MCF 10A (cell line): ENCODE data around the gene BMPR1A. TPM values are rescaled to one million over a fixed set of nuclear protein-coding genes. Genes with fewer than 3 reads are reported as not detected.
A peak's percentile ranks its signal among the peaks of the same experiment; 100 is the strongest.
"Not testable (repeated sequence)": the region's sequence is repeated elsewhere in the genome, so short reads cannot be mapped to it uniquely, and the experiment has no call there.

ENCODE experiments used
- BruUV-seq: library from RNA; stranded (reverse); fragments of 400-500 nt; replicated peaks from 2 replicates; lab custom pipeline; 2021; lab: Mats Ljungman, UMichigan
- CTCF ChIA-PET: fragments of 300-600 bp; sonication (Branson Sonifier 250); formaldehyde crosslinking; extraction: SDS; loops from one replicate; lab custom pipeline; 2021; ENCODE audit warnings: antibody characterized with exemption, inconsistent platforms; lab: Yijun Ruan, JAX
- POLR2A ChIA-PET: fragments of 300-600, 350-650 bp; sonication (Branson Sonifier 250); formaldehyde crosslinking; extraction: SDS; loops from one replicate; lab custom pipeline; 2020; ENCODE audit warnings: antibody characterized with exemption, inconsistent platforms; lab: Yijun Ruan, JAX
- DNase-seq: peaks from one replicate; pipeline ENCODE4 v3.0.0-alpha.2; 2018; ENCODE audit not compliant: unreplicated experiment
- H3K27ac Mint-ChIP-seq: one replicate; pipeline ENCODE4 v1.8.0; 2022; ENCODE audit warnings: mild to moderate bottlenecking, low read depth, mixed read lengths; ENCODE audit not compliant: unreplicated experiment
- H3K27me3 Mint-ChIP-seq: one replicate; pipeline ENCODE4 v1.8.0; 2022; ENCODE audit warnings: mixed read lengths; ENCODE audit not compliant: insufficient read depth, unreplicated experiment
- H3K36me3 Mint-ChIP-seq: one replicate; pipeline ENCODE4 v1.8.0; 2022; ENCODE audit warnings: mild to moderate bottlenecking, moderate library complexity, mixed read lengths; ENCODE audit not compliant: insufficient read depth, unreplicated experiment
- H3K4me1 Mint-ChIP-seq: one replicate; pipeline ENCODE4 v1.8.0; 2022; ENCODE audit warnings: mixed read lengths; ENCODE audit not compliant: insufficient read depth, unreplicated experiment
- H3K4me3 Mint-ChIP-seq: one replicate; pipeline ENCODE4 v1.8.0; 2022; ENCODE audit warnings: mild to moderate bottlenecking, moderate library complexity, mixed read lengths; ENCODE audit not compliant: unreplicated experiment
- H3K9me3 Mint-ChIP-seq: one replicate; pipeline ENCODE4 v1.8.0; 2022; ENCODE audit warnings: mixed read lengths; ENCODE audit not compliant: unreplicated experiment
- CTCF ChIP-seq: fragments of 200-600 bp; IDR thresholded peaks from one replicate; pipeline ENCODE4 v1.8.0; 2022; ENCODE audit warnings: antibody characterized with exemption, mild to moderate bottlenecking; ENCODE audit not compliant: unreplicated experiment
- intact Hi-C: fragments of 100-400 bp; cut with micrococcal nuclease; formaldehyde crosslinking; loops from 2 replicates; pipeline ENCODE4 v1.14.1; 2022
- total RNA-seq: library from RNA; stranded (reverse); gene quantifications from 2 replicates; pipeline ENCODE4 v1.2.3, GENCODE V29; 2022

BMPR1A gene
- total RNA-seq, 1 experiment from 2014 or later, result 27.3 TPM

DNA sequence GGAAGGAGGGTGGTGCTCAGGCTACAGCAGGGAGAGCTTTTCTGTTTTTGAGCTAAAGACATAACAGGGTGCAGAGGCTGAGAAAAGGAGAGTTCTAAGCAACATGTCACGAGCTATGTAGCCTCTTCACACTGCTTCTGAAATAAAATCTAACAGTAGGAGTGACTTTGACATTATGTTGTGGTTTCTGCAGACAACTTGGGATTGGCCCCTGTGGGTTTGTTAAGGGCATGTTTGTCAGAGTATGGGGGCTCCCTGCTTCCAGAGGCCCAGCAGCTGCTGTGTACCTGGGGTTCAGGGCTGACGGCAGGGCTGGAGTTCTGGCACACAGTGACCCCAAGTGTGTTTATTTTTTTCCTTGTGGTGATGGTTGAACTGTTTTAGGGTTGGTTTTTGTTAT, 176.3 kb downstream of the BMPR1A start:
- ChIA-PET POLR2A (no interaction called here), CTCF (interaction anchor here (0.6 to 1.3 kb wide), 4 partner anchors 11 to 242 kb away, joined by 3 to 4 read pairs (median 3); no protein-coding TSS in a partner anchor)
- H3K36me3 Mint-ChIP-seq, result peaks cover 28% of the 10 kb centered on the region
- H3K4me1 Mint-ChIP-seq, result peaks cover 6% of the 10 kb centered on the region
- H3K27ac Mint-ChIP-seq, result no peak overlapping the region
- no peaks in the 10 kb centered on the region for H3K27me3 Mint-ChIP-seq
- no peak for TF ChIP-seq CTCF
- DNase-seq, result no peak
- no TSS peak for BruUV-seq
- intact Hi-C loops, result no loop called here
- no peaks in the 10 kb centered on the region for H3K9me3 Mint-ChIP-seq
- no peak overlapping the region for H3K4me3 Mint-ChIP-seq

GRCh38 chr10:86934162-86934711, 177.8 kb downstream of the BMPR1A start:
- H3K4me3 Mint-ChIP-seq, H3K27me3 Mint-ChIP-seq, POLR2A ChIA-PET, H3K9me3 Mint-ChIP-seq, H3K27ac Mint-ChIP-seq, BruUV-seq, intact Hi-C loops, H3K4me1 Mint-ChIP-seq: not testable (repeated sequence)
- peak; percentile 28 for DNase-seq
- CTCF ChIA-PET, result interaction anchor here (0.5 kb wide), 1 partner anchor 108 kb away, joined by 3 read pairs; no protein-coding TSS in a partner anchor
- peaks cover 16% of the 10 kb centered on the region for H3K36me3 Mint-ChIP-seq

- Mint-ChIP-seq H3K27me3 (no peaks in the 10 kb centered on the region), H3K4me3 (no peak overlapping the region), H3K9me3 (no peaks in the 10 kb centered on the region), H3K27ac (no peak overlapping the region), H3K36me3 (no peaks in the 10 kb centered on the region), H3K4me1 (peaks cover 2% of the 10 kb centered on the region)
- CTCF ChIA-PET, result interaction anchor here (0.5 to 6.5 kb wide), 6 partner anchors 22 to 1995 kb away, joined by 4 to 66 read pairs (median 15); partner anchors contain the start of genes ADIRF and SNCG
- peak; percentile 25 for DNase-seq
- no peak for TF ChIP-seq CTCF
- no TSS peak for BruUV-seq
- intact Hi-C loops, result no loop called here
- POLR2A ChIA-PET, result interaction anchor here (0.6 to 2.4 kb wide), 2 partner anchors 16 to 34 kb away, joined by 5 to 9 read pairs; no protein-coding TSS in a partner anchor
Measured at GRCh38 chr10:86936661-86937501, 180.5 kb downstream of the BMPR1A start.

DNA sequence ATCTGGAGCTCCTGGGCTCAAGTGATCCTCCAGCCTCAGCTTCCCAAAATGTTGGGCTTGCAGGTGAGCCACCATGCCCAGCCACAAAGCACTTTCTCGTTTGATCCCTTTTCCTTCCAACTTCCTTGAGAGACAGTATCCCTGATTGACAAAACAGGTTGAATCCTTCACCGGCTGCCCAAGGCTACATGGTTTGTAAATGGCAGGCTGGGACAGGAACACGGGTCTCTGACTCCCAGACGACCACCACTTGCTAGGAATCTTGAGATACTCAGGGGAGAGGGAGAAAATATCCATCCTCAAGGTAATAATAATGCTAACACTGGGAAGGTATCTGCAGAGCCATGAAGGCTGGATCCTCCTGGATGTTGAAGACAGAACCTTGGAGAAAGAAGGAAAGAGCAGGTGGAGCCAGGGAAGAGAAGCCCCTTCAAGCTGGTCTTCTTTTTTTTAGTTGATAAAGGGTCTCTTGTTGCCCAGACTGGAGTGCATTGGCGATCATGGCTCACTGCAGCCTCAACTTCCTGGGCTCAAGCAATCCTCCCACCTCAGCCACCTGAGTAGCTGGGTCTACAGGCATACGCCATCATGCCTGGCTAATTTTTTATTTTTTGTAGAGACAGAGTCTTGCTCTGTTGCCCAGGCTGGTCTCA, 181.2 kb downstream of the BMPR1A start:
- Mint-ChIP-seq H3K9me3 (no peaks in the 10 kb centered on the region), H3K4me3 (no peak overlapping the region)
- no TSS peak for BruUV-seq

More for the DNA sequence above, 181.2 kb downstream of the BMPR1A start:
- Mint-ChIP-seq H3K4me1 (no peaks in the 10 kb centered on the region), H3K27me3 (no peaks in the 10 kb centered on the region), H3K27ac (no peak overlapping the region), H3K36me3 (no peaks in the 10 kb centered on the region)
- no peak for DNase-seq
- ChIA-PET CTCF (interaction anchor here (0.6 to 6.5 kb wide), 7 partner anchors 11 to 1996 kb away, joined by 4 to 66 read pairs (median 18); partner anchors contain the start of genes ADIRF and SNCG), POLR2A (interaction anchor here (1.6 to 2.4 kb wide), 2 partner anchors 33 to 101 kb away, joined by 7 to 9 read pairs; no protein-coding TSS in a partner anchor)
- no peak for TF ChIP-seq CTCF
- intact Hi-C loops, result loop anchor here (2.0 kb wide), 1 partner anchor 29 kb away; no protein-coding TSS in a partner anchor
